DND-41 (cell line): ENCODE measurements around the gene PDE3A.

Experiments used
- ATAC-seq: fragments of 200-7000 bp; cut with Tn5 transposase; 3 replicates; pipeline ENCODE4 v1.9.1; 2021; ENCODE audit warnings: low read depth; ENCODE audit not compliant: insufficient read depth
- DNase-seq: peaks from one replicate; pipeline ENCODE4 v3.0.0-alpha.2; 2020
- H2AFZ ChIP-seq: 2 replicates; pipeline ENCODE4 v1.6.0; 2012; ENCODE audit warnings: low read depth, low read length
- H3K27ac ChIP-seq: 2 replicates; pipeline ENCODE4 v1.5.1; 2012; ENCODE audit warnings: low read length, inconsistent platforms
- H3K27me3 ChIP-seq: fragments of 200-600 bp; sonication (generic); 2 replicates; pipeline ENCODE4 v1.6.0; 2012; ENCODE audit warnings: low read length, mild to moderate bottlenecking, inconsistent platforms; ENCODE audit not compliant: insufficient read depth, poor library complexity
- H3K36me3 ChIP-seq: 2 replicates; pipeline ENCODE4 v1.5.1; 2012; ENCODE audit warnings: low read length, inconsistent platforms; ENCODE audit not compliant: insufficient read depth
- H3K4me1 ChIP-seq: 2 replicates; pipeline ENCODE4 v1.5.1; 2012; ENCODE audit warnings: mild to moderate bottlenecking, low read length; ENCODE audit not compliant: insufficient read depth
- H3K4me2 ChIP-seq: 2 replicates; pipeline ENCODE4 v1.6.0; 2012; ENCODE audit warnings: mild to moderate bottlenecking, moderate library complexity, low read length, inconsistent platforms; ENCODE audit not compliant: insufficient read depth
- H3K4me3 ChIP-seq, 2 experiments: fragments of 200-600 bp in 1 of 2; shearing (Covaris generic) in 1 of 2; 2 replicates each; pipeline ENCODE4 v1.5.1; 2012 to 2016; ENCODE audit warnings: inconsistent platforms in 2 of 2, low read length in 2 of 2, mild to moderate bottlenecking in 2 of 2, low read depth in 1 of 2, moderate library complexity in 1 of 2
- H3K79me2 ChIP-seq: 2 replicates; pipeline ENCODE4 v1.6.0; 2012; ENCODE audit warnings: low read length, inconsistent platforms; ENCODE audit not compliant: insufficient read depth
- H3K9ac ChIP-seq: 2 replicates; pipeline ENCODE4 v1.6.0; 2012; ENCODE audit warnings: low read depth, mild to moderate bottlenecking, inconsistent platforms, low read length, moderate library complexity
- H3K9me3 ChIP-seq: 2 replicates; pipeline ENCODE4 v1.5.1; 2012; ENCODE audit warnings: low read length, moderate library complexity, mild to moderate bottlenecking, inconsistent platforms; ENCODE audit not compliant: insufficient read depth, severe bottlenecking
- H4K20me1 ChIP-seq: 2 replicates; pipeline ENCODE4 v1.6.0; 2012; ENCODE audit warnings: low read length; ENCODE audit not compliant: insufficient read depth
- EZH2 ChIP-seq: IDR thresholded peaks from 3 replicates; pipeline ENCODE4 v1.6.1; 2012; ENCODE audit warnings: borderline replicate concordance, low read depth, mild to moderate bottlenecking, moderate library complexity, low read length, inconsistent platforms; ENCODE audit not compliant: severe bottlenecking
- TF ChIP-seq, protein P1 (sequence below): IDR thresholded peaks from 2 replicates; pipeline ENCODE4 v1.5.1; 2012; ENCODE audit warnings: borderline replicate concordance, low read length, moderate library complexity, mild to moderate bottlenecking; ENCODE audit not compliant: poor library complexity, severe bottlenecking; ENCODE audit errors: extremely low read depth

The PDE3A gene

DNA sequence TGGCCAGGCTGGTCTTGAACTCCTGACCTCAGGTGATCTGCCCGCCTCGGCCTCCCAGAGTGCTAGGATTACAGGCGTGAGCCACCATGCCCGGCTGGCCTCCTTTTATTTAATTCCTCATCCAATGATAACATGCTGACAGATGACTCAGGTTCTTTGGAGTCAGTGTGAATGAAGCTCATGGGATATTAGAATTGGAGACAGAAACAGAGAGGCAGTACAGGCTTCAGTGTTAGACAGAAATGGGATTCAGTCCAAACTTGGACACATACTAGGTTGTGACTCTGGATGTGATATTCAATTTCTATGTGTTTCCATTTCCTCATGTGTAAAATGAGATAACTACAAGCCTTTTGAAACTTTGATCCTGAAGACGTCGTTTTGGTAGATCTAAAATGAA lies 47.3 kb downstream of the PDE3A start:
- Histone ChIP-seq H3K4me3 (no peak overlapping the region), H3K4me2 (no peak overlapping the region), H2AFZ (no peak overlapping the region), H4K20me1 (no peaks in the 10 kb centered on the region), H3K27ac (no peak overlapping the region), H3K36me3 (no peaks in the 10 kb centered on the region), H3K9me3 (no peaks in the 10 kb centered on the region), H3K79me2 (no peaks in the 10 kb centered on the region), H3K9ac (no peak overlapping the region), H3K4me1 (no peaks in the 10 kb centered on the region), H3K27me3 (peaks cover 3% of the 10 kb centered on the region)
- no peak for ATAC-seq
- no peak for DNase-seq
- TF ChIP-seq, protein P1, sequence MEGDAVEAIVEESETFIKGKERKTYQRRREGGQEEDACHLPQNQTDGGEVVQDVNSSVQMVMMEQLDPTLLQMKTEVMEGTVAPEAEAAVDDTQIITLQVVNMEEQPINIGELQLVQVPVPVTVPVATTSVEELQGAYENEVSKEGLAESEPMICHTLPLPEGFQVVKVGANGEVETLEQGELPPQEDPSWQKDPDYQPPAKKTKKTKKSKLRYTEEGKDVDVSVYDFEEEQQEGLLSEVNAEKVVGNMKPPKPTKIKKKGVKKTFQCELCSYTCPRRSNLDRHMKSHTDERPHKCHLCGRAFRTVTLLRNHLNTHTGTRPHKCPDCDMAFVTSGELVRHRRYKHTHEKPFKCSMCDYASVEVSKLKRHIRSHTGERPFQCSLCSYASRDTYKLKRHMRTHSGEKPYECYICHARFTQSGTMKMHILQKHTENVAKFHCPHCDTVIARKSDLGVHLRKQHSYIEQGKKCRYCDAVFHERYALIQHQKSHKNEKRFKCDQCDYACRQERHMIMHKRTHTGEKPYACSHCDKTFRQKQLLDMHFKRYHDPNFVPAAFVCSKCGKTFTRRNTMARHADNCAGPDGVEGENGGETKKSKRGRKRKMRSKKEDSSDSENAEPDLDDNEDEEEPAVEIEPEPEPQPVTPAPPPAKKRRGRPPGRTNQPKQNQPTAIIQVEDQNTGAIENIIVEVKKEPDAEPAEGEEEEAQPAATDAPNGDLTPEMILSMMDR = no peak
- TF ChIP-seq EZH2 = no peak

GRCh38 chr12:20420557-20420956 lies 52.2 kb downstream of the PDE3A start:
- Histone ChIP-seq H3K4me2 (no peak overlapping the region), H3K9me3 (no peaks in the 10 kb centered on the region), H3K36me3 (no peaks in the 10 kb centered on the region), H2AFZ (no peak overlapping the region), H3K79me2 (no peaks in the 10 kb centered on the region), H3K4me3 (no peak overlapping the region), H3K9ac (no peak overlapping the region), H3K27ac (no peak overlapping the region), H3K27me3 (peaks cover 3% of the 10 kb centered on the region), H4K20me1 (no peaks in the 10 kb centered on the region), H3K4me1 (no peaks in the 10 kb centered on the region)
- DNase-seq = no peak
- ATAC-seq = no peak
- no peak for TF ChIP-seq EZH2
- TF ChIP-seq, protein P1 = no peak

DNA sequence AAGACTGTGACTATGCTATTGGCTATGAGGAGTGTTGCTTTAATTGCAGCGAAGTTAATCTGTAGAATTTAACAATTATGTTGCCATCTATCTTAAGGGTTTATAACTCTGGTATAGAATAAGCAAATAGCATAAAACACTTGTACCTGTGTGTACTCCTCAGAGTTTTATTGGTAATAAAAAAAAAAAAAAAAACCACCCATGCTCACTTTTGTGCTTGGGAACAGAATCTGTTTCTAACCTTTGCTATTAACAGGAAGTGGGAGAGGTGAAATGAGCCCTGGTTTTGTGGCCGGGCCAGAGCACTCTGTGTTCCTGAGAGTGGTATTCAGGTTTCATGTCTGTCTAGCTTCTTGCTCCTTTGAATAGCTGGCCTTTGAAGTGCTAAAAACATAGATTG lies 53.1 kb downstream of the PDE3A start:
- DNase-seq = no peak
- Histone ChIP-seq H3K9me3 (no peaks in the 10 kb centered on the region), H3K27ac (no peak overlapping the region), H3K79me2 (no peaks in the 10 kb centered on the region), H3K27me3 (peaks cover 3% of the 10 kb centered on the region), H4K20me1 (no peaks in the 10 kb centered on the region), H3K36me3 (no peaks in the 10 kb centered on the region), H2AFZ (no peak overlapping the region), H3K4me2 (no peak overlapping the region), H3K9ac (no peak overlapping the region), H3K4me3 (no peak overlapping the region), H3K4me1 (no peaks in the 10 kb centered on the region)
- TF ChIP-seq, protein P1 = no peak
- ATAC-seq = no peak

DNA sequence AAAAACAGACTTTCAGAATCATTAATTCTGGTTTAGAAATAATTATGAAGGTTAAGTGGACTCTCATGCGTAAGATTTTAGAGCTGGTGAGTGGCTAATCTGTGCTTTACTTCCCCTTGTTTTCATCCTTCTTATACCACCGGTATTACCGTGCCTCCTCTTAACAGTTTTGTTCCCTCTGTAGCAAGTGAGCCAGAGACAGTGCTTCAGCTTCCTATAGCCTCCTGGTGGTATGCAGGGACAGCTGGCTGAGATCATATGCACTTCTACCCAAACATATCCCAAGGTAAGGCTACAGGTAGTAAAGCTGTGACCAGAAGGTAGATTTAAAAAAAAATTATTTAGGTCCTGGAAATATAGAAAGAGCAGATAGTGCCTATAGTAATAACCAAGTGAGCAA lies 55.2 kb downstream of the PDE3A start:
- H3K9ac ChIP-seq = no peak overlapping the region
- ATAC-seq (no peak), DNase-seq (no peak)
- no peak overlapping the region for H2AFZ ChIP-seq
- no peaks in the 10 kb centered on the region for H4K20me1 ChIP-seq
- no peak for TF ChIP-seq EZH2
- TF ChIP-seq, protein P1 = no peak
- H3K27ac ChIP-seq = no peak overlapping the region
- H3K9me3 ChIP-seq = no peaks in the 10 kb centered on the region
- H3K4me3 ChIP-seq = no peak overlapping the region
- H3K36me3 ChIP-seq = no peaks in the 10 kb centered on the region
- no peaks in the 10 kb centered on the region for H3K4me1 ChIP-seq
- no peaks in the 10 kb centered on the region for H3K79me2 ChIP-seq
- H3K27me3 ChIP-seq = no peaks in the 10 kb centered on the region
- no peak overlapping the region for H3K4me2 ChIP-seq
